HG03571 (cell line): ENCODE measurements around the gene SULT1A2.
"Not testable (repeated sequence)": the region's sequence is repeated elsewhere in the genome, so short reads cannot be mapped to it uniquely, and the experiment has no call there.

Source experiments
- ATAC-seq: cut with Tn5 transposase; IDR thresholded peaks from one replicate; pipeline ENCODE4 v1.9.1; 2021; ENCODE audit not compliant: unreplicated experiment

SULT1A2 gene

DNA sequence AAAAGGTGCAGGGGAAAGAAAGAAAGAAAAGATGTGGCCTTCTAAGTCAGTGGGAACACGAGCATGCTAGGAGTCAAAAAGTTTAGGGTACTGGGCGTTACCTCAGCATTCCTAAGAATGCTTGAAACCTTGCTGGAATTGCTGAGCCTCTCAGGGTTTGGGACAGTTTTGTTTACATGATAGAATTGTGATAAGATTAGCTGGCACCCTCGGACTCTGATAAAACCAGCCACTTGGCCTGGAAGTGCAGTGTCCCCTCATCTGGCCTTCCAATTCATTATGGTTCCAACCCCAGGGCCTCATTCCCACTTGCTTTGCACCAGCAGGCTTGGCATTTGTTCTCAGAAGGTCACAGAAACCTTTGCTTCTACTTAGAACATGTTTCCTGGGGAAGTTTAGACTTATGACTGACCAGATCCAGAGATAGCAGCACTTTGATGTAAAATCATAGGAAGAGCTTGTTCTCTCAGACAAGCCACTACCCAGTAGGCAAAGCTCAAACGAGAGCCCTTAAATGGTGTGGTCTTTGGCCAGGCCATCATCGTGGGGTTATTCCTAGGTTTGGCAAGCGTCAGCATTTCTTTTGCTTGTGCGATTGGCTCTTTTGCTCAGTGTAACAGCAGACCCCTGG is 35.2 kb downstream of the SULT1A2 start:
- ATAC-seq: no peak

DNA sequence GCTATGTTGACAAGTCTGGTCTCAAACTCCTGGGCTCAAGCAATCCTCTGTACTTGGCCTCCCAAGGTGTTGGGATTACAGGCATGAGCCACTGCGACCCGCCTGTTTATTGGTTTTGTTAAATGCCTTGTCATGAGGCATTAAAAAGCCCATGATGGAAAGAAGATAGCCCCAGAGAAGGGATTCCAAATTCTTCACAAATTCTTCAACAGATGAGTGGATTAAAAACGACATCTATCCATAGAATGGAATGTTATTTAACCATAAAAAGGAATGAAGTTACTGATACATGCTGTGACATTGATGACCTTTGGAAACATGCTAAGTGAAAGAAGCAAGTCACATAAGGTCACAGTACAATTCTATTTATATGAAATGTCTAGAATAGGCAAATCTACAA is 38.4 kb downstream of the SULT1A2 start:
- ATAC-seq: no peak

GRCh38 chr16:28556914-28557320 is 39.9 kb downstream of the SULT1A2 start:
- no peak for ATAC-seq

GRCh38 chr16:28555561-28555960 is 41.3 kb downstream of the SULT1A2 start:
- no peak for ATAC-seq

DNA sequence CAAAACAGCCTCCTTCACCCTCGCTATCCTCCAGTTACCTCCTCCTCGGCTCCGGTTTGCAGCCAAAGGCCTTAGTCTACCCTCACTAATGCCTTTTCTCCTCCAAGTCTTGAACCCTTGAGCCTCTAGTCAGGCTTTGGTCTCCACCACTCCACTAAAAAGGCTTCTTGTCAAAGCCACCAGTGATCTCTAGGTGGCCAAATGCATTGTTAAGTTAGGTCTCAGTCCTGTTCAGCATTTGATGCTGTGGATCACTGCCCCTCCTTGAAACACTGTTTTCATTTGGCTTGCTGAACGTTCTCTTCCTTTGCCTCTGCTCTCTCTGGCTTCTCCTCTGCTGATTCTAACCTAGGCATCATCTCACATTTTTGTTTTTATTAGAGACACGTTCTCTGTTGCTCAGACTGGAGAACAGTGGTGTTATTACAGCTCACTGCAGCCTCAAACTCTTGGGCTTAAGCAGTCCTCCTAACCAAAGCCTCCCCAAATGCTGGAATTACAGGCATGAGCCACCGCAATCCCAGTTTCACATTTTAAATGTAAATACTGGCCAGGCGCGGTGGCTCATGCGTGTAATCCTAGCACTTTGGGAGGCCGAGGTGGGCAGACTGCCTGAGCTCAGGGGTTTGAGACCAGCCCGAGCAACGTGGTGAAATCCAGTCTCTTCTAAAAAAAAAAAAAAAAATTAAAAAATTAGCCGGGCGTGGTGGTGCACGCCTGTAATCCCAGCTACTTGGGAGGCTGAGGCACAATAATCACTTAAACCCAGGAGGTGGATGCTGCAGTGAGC is 42.0 kb downstream of the SULT1A2 start:
- no peak for ATAC-seq

DNA sequence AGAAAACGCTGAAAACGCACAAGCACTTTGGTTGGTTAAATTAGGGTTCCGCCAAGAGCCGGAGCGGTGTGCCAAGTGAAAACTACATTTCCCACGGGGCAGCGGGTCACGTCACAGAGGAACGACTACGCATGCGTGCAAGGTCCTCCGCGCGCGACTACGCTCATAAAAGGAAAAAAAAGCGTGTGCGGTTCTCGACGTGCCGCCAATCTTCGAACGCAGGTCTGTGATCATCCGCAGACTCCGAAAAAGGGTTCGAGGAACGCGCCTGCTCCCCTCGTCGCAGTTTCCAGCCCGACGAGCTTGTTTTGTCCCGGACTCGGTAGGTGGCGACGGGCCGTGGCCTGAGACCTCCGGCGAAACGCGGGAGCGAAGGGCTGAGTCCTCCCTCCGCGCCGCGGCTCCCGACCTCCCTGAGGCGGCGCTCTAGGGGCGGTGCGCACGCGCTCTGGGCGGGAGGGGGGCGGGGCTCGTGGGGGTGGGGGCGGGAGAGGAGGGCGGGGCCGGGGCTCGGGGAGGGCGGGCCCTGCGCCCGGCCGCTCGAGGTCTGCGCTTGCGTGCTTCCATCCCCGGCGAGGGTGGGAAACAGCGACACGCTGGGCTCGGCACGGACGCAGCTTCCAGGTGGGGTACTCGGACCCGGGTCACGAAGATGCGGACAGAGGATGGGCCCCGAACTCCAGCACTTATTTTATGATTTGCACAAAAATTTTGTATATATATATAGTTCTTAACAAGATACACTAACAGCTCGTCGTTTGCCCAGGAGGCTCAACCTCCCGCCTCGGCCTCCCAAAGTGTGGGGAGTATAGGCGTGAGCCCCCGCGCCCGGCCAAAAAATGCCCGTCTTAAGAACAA is 42.8 kb downstream of the SULT1A2 start, which contains the start of gene SGF29:
Gene SGF29 (plus strand): TSS at position 145 of the 858 bp plus-strand sequence. CDS start 27,150 bp downstream, outside the sequence.
- peak; percentile 68 for ATAC-seq

DNA sequence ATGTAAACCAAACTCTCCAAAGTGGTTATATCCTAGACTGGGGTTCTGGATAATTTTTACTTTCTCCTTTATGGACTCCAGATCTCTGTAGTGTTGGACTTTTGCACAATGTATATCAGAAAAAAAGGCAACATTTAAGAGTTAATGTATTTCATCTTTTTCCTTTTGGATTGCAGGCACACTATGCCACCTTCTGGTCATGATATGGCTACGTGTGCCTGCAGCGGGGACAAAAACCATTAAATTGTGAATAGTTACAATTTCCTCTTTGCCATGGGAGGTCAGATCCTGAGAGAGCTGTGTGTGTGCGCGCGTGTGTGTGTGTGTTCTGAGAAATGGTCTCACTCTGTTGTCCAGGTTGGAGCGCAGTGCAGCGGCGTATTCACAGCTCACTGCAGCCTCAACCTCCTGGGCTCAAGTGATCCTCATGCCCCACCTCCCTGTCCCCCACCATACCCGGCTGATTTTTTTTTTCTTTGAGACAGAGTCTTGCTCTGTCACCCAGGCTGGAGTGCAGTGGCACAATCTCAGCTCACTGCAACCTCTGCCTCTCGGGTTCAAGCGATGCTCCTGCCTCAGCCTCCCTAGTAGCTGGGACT is 47.5 kb downstream of the SULT1A2 start:
- ATAC-seq: no peak

DNA sequence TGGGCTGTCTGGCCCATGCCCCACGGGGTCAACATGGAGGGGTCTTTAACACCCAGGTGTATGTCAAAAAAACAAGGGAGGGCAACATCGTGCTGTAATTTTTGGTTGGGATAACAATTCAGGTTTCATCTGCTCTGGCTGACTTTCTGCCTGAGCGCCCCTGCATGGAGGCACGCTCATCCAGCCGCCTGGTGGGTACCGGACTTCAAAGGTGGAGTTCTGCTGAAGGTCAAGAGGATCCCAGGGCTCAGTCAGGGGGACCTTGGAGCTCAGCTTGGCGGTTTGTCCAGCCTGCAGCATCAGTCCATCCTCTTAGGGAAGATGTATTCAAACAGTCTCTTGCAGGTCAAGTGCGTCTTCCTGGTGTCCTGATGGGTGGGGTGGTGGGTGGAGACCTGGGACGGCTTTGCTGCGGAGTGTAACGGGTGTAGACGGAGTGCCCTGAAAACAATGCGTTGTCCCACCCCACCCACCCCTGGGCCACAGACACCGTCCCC is 48.5 kb downstream of the SULT1A2 start:
- no peak for ATAC-seq

- ATAC-seq: no peak
Measured at GRCh38 chr16:28546626-28547025, 50.2 kb downstream of the SULT1A2 start.

DNA sequence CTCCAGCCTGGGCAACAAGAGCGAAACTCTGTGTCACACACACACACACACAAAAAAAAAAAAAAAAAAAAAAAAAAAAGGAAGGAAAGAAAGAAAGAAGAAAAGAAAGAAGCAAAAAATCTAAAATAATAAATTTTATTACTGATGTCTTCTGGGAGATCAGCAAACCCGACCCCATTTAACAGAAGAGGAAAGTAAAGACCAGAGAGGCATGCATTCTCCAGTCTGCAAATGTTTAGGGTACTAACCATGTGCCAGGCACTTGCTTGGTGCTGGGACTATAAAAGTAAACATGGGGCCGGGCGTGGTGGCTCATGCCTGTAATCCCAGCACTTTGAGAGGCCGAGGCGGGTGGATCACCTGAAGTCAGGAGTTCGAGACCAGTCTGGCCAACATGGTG is 50.9 kb downstream of the SULT1A2 start:
- not testable (repeated sequence) for ATAC-seq

GRCh38 chr16:28544998-28545397 is 51.9 kb downstream of the SULT1A2 start:
- no peak for ATAC-seq

- no peak for ATAC-seq
Measured at GRCh38 chr16:28543072-28543471, 53.8 kb downstream of the SULT1A2 start.

DNA sequence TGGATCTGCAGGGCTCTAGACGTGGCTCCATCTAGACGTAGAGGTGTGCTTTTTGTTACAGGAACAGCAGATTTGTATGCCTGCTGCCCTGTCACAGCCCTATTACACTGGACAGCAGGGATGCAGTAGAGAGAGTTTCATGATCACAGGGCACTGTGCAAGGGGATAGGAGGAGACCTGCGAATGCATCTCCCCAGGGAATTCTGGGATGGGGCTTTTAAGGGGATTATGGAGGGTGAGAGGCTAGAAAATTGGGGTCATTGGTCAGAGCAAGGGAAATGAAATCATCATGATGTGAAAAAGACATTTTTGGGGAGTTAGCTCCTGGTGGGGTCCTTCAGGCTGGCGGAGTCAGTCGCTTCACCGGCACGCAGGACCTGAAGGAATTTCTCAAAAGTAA is 54.2 kb downstream of the SULT1A2 start:
- ATAC-seq: no peak
